ENCODE results near the gene C9orf153.

Gene C9orf153

DNA sequence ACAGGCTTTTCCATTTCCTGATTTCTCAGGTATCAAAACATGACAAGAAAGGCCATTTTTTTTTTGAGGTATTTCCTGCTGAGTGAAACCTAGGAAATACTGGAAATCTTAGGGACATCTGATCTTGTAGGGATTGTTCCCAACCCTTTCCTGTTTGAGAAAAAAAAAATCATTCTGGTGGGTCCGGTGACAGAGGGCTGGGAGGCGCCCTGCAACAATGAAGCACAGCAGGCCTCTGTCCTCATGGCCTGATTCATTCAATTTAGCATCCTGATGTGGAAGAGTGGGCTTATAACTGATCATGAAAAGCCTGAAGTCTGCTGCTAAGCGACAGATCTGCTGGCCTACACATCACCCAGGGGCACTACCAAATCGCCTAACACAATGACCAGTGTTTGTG lies 3.0 kb upstream of the C9orf153 start:
- Histone ChIP-seq H3K9me2 (ENCODE audit: low read depth, low read length) (no peaks in the 10 kb centered on the region), H2AFZ (ENCODE audit: low read length) (no peak overlapping the region), H4K20me1 (ENCODE audit: insufficient read depth, low read length) (no peaks in the 10 kb centered on the region), H3F3A (ENCODE audit: insufficient read depth, low read length) (no peaks in the 10 kb centered on the region), H3K9ac (ENCODE audit: low read length) (no peak overlapping the region), H3K27ac (ENCODE audit: low read depth, low read length, poor library complexity, severe bottlenecking) (no peak overlapping the region), H3K4me2 (ENCODE audit: low read length) (no peak overlapping the region), H3K36me3 (ENCODE audit: insufficient read depth, low read length) (peaks cover 40% of the 10 kb centered on the region), H3K27me3 (ENCODE audit: insufficient read depth, low read length) (no peaks in the 10 kb centered on the region), H3K4me1 (ENCODE audit: insufficient read depth, low read length, severe bottlenecking) (no peaks in the 10 kb centered on the region), H3K9me3 (ENCODE audit: low read length) (no peaks in the 10 kb centered on the region), H3K79me2 (ENCODE audit: insufficient read depth, low read length) (no peaks in the 10 kb centered on the region), H3K4me3 (ENCODE audit: low read depth, low read length, poor library complexity, severe bottlenecking) (no peak overlapping the region)
- TF ChIP-seq EZH2 (IDR thresholded peaks at IDR 0.05; ENCODE audit: borderline replicate concordance, low read length), result no peak
- TF ChIP-seq, protein P1, sequence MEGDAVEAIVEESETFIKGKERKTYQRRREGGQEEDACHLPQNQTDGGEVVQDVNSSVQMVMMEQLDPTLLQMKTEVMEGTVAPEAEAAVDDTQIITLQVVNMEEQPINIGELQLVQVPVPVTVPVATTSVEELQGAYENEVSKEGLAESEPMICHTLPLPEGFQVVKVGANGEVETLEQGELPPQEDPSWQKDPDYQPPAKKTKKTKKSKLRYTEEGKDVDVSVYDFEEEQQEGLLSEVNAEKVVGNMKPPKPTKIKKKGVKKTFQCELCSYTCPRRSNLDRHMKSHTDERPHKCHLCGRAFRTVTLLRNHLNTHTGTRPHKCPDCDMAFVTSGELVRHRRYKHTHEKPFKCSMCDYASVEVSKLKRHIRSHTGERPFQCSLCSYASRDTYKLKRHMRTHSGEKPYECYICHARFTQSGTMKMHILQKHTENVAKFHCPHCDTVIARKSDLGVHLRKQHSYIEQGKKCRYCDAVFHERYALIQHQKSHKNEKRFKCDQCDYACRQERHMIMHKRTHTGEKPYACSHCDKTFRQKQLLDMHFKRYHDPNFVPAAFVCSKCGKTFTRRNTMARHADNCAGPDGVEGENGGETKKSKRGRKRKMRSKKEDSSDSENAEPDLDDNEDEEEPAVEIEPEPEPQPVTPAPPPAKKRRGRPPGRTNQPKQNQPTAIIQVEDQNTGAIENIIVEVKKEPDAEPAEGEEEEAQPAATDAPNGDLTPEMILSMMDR (IDR thresholded peaks at IDR 0.05; ENCODE audit: low read length), result no peak

GRCh38 chr9:86257391-86257790 lies 2.1 kb downstream of the C9orf153 start:
- Histone ChIP-seq H4K20me1 (ENCODE audit: insufficient read depth, low read length) (no peaks in the 10 kb centered on the region), H3K36me3 (ENCODE audit: insufficient read depth, low read length) (peaks cover 6% of the 10 kb centered on the region; the same call in 1 of the 2 replicates), H3K9ac (ENCODE audit: low read length) (no peak overlapping the region), H3K4me1 (ENCODE audit: insufficient read depth, low read length, severe bottlenecking) (no peaks in the 10 kb centered on the region), H3K9me2 (ENCODE audit: low read depth, low read length) (no peaks in the 10 kb centered on the region), H3K4me3 (ENCODE audit: low read depth, low read length, poor library complexity, severe bottlenecking) (no peak overlapping the region), H3K79me2 (ENCODE audit: insufficient read depth, low read length) (no peaks in the 10 kb centered on the region), H3K27me3 (ENCODE audit: insufficient read depth, low read length) (no peaks in the 10 kb centered on the region), H2AFZ (ENCODE audit: low read length) (no peak overlapping the region), H3K4me2 (ENCODE audit: low read length) (no peak overlapping the region), H3K27ac (ENCODE audit: low read depth, low read length, poor library complexity, severe bottlenecking) (no peak overlapping the region), H3F3A (ENCODE audit: insufficient read depth, low read length) (no peaks in the 10 kb centered on the region), H3K9me3 (ENCODE audit: low read length) (peaks cover 4% of the 10 kb centered on the region; the same call in 1 of the 2 replicates)
- TF ChIP-seq EZH2 (IDR thresholded peaks at IDR 0.05; ENCODE audit: borderline replicate concordance, low read length), result no peak

DNA sequence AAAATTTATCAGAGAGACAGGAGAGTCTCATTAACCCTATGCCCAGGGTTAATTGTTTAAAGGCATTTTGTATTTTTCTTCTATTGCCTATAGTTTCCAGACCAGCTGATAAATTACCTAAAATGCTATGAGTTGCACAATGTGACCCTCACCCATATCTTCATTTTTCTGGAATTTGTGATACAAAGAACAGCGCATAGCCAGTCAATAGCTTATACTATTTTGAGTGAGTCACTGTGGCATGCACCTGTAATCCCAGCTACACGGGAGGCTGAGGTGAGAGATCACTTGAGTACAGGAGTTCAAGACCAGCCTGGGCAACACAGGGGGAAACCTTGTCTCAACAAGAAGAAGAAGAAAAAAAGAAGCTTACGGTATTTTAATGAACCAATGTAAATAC lies 2.8 kb downstream of the C9orf153 start:
- Histone ChIP-seq H2AFZ (ENCODE audit: low read length) (no peak overlapping the region), H3K27ac (ENCODE audit: low read depth, low read length, poor library complexity, severe bottlenecking) (no peak overlapping the region), H3K9me3 (ENCODE audit: low read length) (peaks cover 6% of the 10 kb centered on the region; the same call in 1 of the 2 replicates), H3F3A (ENCODE audit: insufficient read depth, low read length) (no peaks in the 10 kb centered on the region), H3K4me1 (ENCODE audit: insufficient read depth, low read length, severe bottlenecking) (no peaks in the 10 kb centered on the region), H3K9me2 (ENCODE audit: low read depth, low read length) (no peaks in the 10 kb centered on the region), H3K27me3 (ENCODE audit: insufficient read depth, low read length) (no peaks in the 10 kb centered on the region), H3K36me3 (ENCODE audit: insufficient read depth, low read length) (no peaks in the 10 kb centered on the region), H3K4me2 (ENCODE audit: low read length) (no peak overlapping the region), H3K79me2 (ENCODE audit: insufficient read depth, low read length) (no peaks in the 10 kb centered on the region), H4K20me1 (ENCODE audit: insufficient read depth, low read length) (no peaks in the 10 kb centered on the region), H3K9ac (ENCODE audit: low read length) (no peak overlapping the region), H3K4me3 (ENCODE audit: low read depth, low read length, poor library complexity, severe bottlenecking) (no peak overlapping the region)
- TF ChIP-seq EZH2 (IDR thresholded peaks at IDR 0.05; ENCODE audit: borderline replicate concordance, low read length), result no peak
- TF ChIP-seq, protein P1 (IDR thresholded peaks at IDR 0.05; ENCODE audit: low read length), result no peak

DNA sequence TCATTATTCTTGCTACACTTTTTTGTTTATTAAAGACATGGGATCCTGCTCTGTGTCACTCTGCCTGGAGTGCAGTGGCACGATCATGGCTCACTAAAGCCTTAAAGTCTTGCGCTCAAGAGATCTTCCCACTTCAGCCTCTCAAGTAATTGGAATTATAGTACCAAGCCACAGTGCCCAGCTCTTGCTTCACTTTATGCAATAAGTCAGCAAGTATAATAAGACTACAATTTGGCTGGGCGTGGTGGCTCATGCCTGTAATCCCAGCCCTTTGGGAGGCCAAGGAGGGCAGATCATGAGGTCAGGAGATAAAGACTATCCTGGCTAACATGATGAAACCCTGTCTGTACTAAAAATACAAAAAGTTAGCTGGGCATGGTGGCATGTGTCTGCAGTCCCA lies 5.9 kb downstream of the C9orf153 start:
- TF ChIP-seq, protein P1 (IDR thresholded peaks at IDR 0.05; ENCODE audit: low read length), result no peak
- TF ChIP-seq EZH2 (IDR thresholded peaks at IDR 0.05; ENCODE audit: borderline replicate concordance, low read length), result no peak
- H3K79me2 ChIP-seq (ENCODE audit: insufficient read depth, low read length), result no peaks in the 10 kb centered on the region
- H3K4me1 ChIP-seq (ENCODE audit: insufficient read depth, low read length, severe bottlenecking), result no peaks in the 10 kb centered on the region
- H3K9me3 ChIP-seq (ENCODE audit: low read length), result peaks cover 6% of the 10 kb centered on the region; the same call in 1 of the 2 replicates
- H2AFZ ChIP-seq (ENCODE audit: low read length), result no peak overlapping the region
- no peak overlapping the region for H3K9ac ChIP-seq (ENCODE audit: low read length)
- no peak overlapping the region for H3K27ac ChIP-seq (ENCODE audit: low read depth, low read length, poor library complexity, severe bottlenecking)
- H3K27me3 ChIP-seq (ENCODE audit: insufficient read depth, low read length), result no peaks in the 10 kb centered on the region
- no peaks in the 10 kb centered on the region for H3K36me3 ChIP-seq (ENCODE audit: insufficient read depth, low read length)
- H3K9me2 ChIP-seq (ENCODE audit: low read depth, low read length), result no peaks in the 10 kb centered on the region
- H4K20me1 ChIP-seq (ENCODE audit: insufficient read depth, low read length), result no peaks in the 10 kb centered on the region
- no peak overlapping the region for H3K4me3 ChIP-seq (ENCODE audit: low read depth, low read length, poor library complexity, severe bottlenecking)
- H3F3A ChIP-seq (ENCODE audit: insufficient read depth, low read length), result no peaks in the 10 kb centered on the region
- H3K4me2 ChIP-seq (ENCODE audit: low read length), result no peak overlapping the region
